ENCODE measurements around the gene CHSY1.

DNA sequence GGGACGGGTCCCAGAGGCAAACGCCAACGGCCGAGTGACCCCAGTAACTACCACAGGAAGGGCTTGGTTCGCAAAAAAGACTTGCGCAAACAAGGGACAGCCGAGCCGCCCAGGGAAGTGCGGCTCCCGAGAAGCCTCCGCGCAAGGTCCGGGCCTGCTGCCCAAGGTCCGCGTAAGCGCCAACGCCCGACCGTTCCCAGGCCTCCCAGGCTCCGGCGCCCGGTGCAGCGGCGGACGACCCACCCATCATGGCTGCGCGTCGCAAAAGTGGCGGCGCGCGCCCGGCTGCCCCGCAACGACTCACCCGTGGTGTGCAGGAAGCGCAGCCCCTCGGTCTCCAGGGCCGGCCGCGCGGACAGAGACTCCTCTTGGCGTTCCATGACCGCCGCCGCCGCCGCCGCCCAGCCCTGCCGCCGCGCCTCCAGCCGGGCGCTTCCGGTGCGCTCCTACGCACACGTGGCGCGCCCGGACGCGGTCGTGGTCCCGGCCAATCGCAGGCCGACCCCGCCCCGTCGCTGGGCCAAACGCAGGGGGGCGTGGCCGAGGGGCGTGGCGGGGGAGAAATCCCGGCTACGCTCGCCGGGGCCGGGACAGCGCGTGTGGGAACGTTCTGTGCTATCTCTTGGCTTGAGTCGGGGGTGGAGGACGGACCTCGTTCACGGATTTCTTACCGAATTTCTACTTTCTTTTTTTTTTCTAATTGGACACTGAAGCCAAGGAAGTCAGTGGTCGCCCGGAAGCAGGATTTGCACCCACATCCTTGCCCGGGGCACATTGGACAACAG is 25.4 kb upstream of the CHSY1 start, which contains the start of gene SELENOS:
- TF ChIP-seq, protein P1, sequence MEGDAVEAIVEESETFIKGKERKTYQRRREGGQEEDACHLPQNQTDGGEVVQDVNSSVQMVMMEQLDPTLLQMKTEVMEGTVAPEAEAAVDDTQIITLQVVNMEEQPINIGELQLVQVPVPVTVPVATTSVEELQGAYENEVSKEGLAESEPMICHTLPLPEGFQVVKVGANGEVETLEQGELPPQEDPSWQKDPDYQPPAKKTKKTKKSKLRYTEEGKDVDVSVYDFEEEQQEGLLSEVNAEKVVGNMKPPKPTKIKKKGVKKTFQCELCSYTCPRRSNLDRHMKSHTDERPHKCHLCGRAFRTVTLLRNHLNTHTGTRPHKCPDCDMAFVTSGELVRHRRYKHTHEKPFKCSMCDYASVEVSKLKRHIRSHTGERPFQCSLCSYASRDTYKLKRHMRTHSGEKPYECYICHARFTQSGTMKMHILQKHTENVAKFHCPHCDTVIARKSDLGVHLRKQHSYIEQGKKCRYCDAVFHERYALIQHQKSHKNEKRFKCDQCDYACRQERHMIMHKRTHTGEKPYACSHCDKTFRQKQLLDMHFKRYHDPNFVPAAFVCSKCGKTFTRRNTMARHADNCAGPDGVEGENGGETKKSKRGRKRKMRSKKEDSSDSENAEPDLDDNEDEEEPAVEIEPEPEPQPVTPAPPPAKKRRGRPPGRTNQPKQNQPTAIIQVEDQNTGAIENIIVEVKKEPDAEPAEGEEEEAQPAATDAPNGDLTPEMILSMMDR (IDR thresholded peaks at IDR 0.05), result peak in 1 of 3 experiments; percentile 28
- TF ChIP-seq POLR2A (IDR thresholded peaks at IDR 0.05), result peak in 1 of 2 donors; percentile 93
